ENCODE data around the gene RIMBP2. TPM values are rescaled to one million over a fixed set of nuclear protein-coding genes. Genes with fewer than 3 reads are reported as not detected.

Gene RIMBP2
- total RNA-seq, 1 donor from 2014 or later: not detected

DNA sequence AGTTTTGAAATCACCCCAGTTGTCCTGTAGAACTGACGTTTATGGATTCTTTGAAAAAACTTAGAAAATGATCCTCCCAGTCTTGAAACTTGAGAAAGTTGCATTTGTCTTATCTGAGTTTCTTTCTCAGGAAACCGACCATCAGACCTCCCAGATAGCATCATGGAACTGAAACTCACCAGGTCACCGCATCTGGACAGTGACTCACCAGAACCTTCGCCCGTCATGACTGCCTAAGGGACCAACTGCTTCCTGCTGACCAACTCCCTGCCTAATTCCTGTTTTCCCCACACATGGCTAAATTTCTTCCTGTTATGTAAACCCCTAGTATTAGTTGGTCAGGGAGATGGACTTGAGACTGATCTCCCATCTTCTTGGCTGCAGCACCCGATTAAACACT, 175.7 kb downstream of the RIMBP2 start:
- intact Hi-C loops (cut with micrococcal nuclease): no loop called here
- H3K27me3 Mint-ChIP-seq (ENCODE audit: insufficient read depth): no peaks in the 10 kb centered on the region
- H3K9me3 Mint-ChIP-seq: peaks cover 5% of the 10 kb centered on the region
- H3K27ac Mint-ChIP-seq: no peak overlapping the region
- H3K36me3 Mint-ChIP-seq (ENCODE audit: low read depth): no peaks in the 10 kb centered on the region
- no peaks in the 10 kb centered on the region for H3K4me1 Mint-ChIP-seq (ENCODE audit: low read depth)
- H3K4me3 Mint-ChIP-seq: no peak overlapping the region
- no peak for DNase-seq (ENCODE audit: low spot score)

GRCh38 chr12:130538343-130539095, 177.6 kb downstream of the RIMBP2 start:
- no peaks in the 10 kb centered on the region for H3K4me1 Mint-ChIP-seq (ENCODE audit: low read depth)
- H3K4me3 Mint-ChIP-seq: no peak overlapping the region
- H3K27ac Mint-ChIP-seq: no peak overlapping the region
- no peak for DNase-seq (ENCODE audit: low spot score)
- H3K27me3 Mint-ChIP-seq (ENCODE audit: insufficient read depth): no peaks in the 10 kb centered on the region
- H3K9me3 Mint-ChIP-seq: peaks cover 5% of the 10 kb centered on the region
- intact Hi-C loops (cut with micrococcal nuclease): no loop called here
- no peaks in the 10 kb centered on the region for H3K36me3 Mint-ChIP-seq (ENCODE audit: low read depth)

- no peaks in the 10 kb centered on the region for H3K27me3 Mint-ChIP-seq (ENCODE audit: insufficient read depth)
- intact Hi-C loops (cut with micrococcal nuclease): no loop called here
- H3K4me1 Mint-ChIP-seq (ENCODE audit: low read depth): no peaks in the 10 kb centered on the region
- H3K9me3 Mint-ChIP-seq: peaks cover 5% of the 10 kb centered on the region
- no peak overlapping the region for H3K27ac Mint-ChIP-seq
- DNase-seq (ENCODE audit: low spot score): no peak
- no peaks in the 10 kb centered on the region for H3K36me3 Mint-ChIP-seq (ENCODE audit: low read depth)
- no peak overlapping the region for H3K4me3 Mint-ChIP-seq
These were observed 178.4 kb downstream of the RIMBP2 start for GRCh38 chr12:130537655-130538054.

DNA sequence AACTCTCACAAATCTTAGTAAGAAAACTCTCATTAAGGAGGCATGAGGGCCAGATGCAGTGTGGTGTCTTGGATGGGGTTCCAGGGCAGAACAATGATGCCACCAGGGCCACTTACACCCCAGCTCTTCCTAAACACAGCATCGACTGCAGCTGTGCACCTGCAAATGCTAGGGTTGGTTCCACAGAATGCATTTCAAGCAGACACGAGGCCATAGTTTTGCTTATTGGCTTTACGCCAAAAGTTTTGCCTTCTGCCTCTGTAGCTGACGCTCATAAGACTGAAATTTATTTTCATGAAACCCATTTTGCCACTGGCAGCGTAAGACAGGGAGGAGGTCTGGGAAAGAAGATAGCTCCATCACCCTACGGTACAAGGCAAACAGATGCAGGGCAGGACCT, 179.0 kb downstream of the RIMBP2 start:
- Mint-ChIP-seq H3K4me1 (ENCODE audit: low read depth) (no peaks in the 10 kb centered on the region), H3K9me3 (peaks cover 5% of the 10 kb centered on the region), H3K36me3 (ENCODE audit: low read depth) (no peaks in the 10 kb centered on the region), H3K27me3 (ENCODE audit: insufficient read depth) (no peaks in the 10 kb centered on the region), H3K4me3 (no peak overlapping the region), H3K27ac (no peak overlapping the region)
- intact Hi-C loops (cut with micrococcal nuclease): no loop called here
- no peak for DNase-seq (ENCODE audit: low spot score)

- H3K27me3 Mint-ChIP-seq (ENCODE audit: insufficient read depth): no peaks in the 10 kb centered on the region
- no peaks in the 10 kb centered on the region for H3K4me1 Mint-ChIP-seq (ENCODE audit: low read depth)
- intact Hi-C loops (cut with micrococcal nuclease): no loop called here
- no peak overlapping the region for H3K27ac Mint-ChIP-seq
- H3K9me3 Mint-ChIP-seq: no peaks in the 10 kb centered on the region
- no peak overlapping the region for H3K4me3 Mint-ChIP-seq
- H3K36me3 Mint-ChIP-seq (ENCODE audit: low read depth): no peaks in the 10 kb centered on the region
- DNase-seq (ENCODE audit: low spot score): no peak
These were observed 185.7 kb downstream of the RIMBP2 start for GRCh38 chr12:130530429-130530828.

DNA sequence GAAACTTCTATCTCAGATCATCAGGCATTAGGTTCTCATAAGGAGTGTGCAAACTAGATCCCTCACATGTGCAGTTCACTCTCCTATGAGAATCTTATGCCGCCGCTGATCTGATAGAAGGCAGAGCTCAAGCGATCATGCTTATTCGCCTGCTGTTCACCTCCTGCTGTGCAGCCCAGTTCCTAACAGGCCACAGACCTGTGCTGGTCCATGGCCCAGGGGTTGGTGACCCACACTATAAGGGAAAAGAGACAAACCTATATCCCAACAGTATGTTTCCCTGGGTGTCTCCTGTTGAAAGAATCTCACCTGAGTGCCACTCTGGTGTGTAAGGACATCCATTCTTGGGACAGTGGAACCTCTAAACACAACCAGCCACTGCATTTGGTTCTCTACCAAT, 186.3 kb downstream of the RIMBP2 start:
- Mint-ChIP-seq H3K4me3 (no peak overlapping the region), H3K4me1 (ENCODE audit: low read depth) (no peaks in the 10 kb centered on the region), H3K9me3 (no peaks in the 10 kb centered on the region), H3K27ac (no peak overlapping the region), H3K36me3 (ENCODE audit: low read depth) (no peaks in the 10 kb centered on the region), H3K27me3 (ENCODE audit: insufficient read depth) (no peaks in the 10 kb centered on the region)
- intact Hi-C loops (cut with micrococcal nuclease): no loop called here
- DNase-seq (ENCODE audit: low spot score): no peak

GRCh38 chr12:130527239-130527638, 188.9 kb downstream of the RIMBP2 start:
- Mint-ChIP-seq H3K27me3 (ENCODE audit: insufficient read depth) (no peaks in the 10 kb centered on the region), H3K36me3 (ENCODE audit: low read depth) (no peaks in the 10 kb centered on the region)
- intact Hi-C loops (cut with micrococcal nuclease): no loop called here

GRCh38 chr12:130526813-130527212, 189.3 kb downstream of the RIMBP2 start:
- H3K4me3 Mint-ChIP-seq: no peak overlapping the region
- no peaks in the 10 kb centered on the region for H3K4me1 Mint-ChIP-seq (ENCODE audit: low read depth)
- DNase-seq (ENCODE audit: low spot score): no peak
- intact Hi-C loops (cut with micrococcal nuclease): no loop called here
- H3K27ac Mint-ChIP-seq: no peak overlapping the region
- no peaks in the 10 kb centered on the region for H3K36me3 Mint-ChIP-seq (ENCODE audit: low read depth)
- no peaks in the 10 kb centered on the region for H3K27me3 Mint-ChIP-seq (ENCODE audit: insufficient read depth)
- no peaks in the 10 kb centered on the region for H3K9me3 Mint-ChIP-seq

More at GRCh38 chr12:130527239-130527638, 188.9 kb downstream of the RIMBP2 start:
- H3K27ac Mint-ChIP-seq: no peak overlapping the region
- no peak overlapping the region for H3K4me3 Mint-ChIP-seq
- no peak for DNase-seq (ENCODE audit: low spot score)
- H3K4me1 Mint-ChIP-seq (ENCODE audit: low read depth): no peaks in the 10 kb centered on the region
- no peaks in the 10 kb centered on the region for H3K9me3 Mint-ChIP-seq

GRCh38 chr12:130525384-130526172, 190.5 kb downstream of the RIMBP2 start:
- intact Hi-C loops (cut with micrococcal nuclease): no loop called here
- H3K27me3 Mint-ChIP-seq (ENCODE audit: insufficient read depth): no peaks in the 10 kb centered on the region
- DNase-seq (ENCODE audit: low spot score): no peak
- no peak overlapping the region for H3K4me3 Mint-ChIP-seq
- no peak overlapping the region for H3K27ac Mint-ChIP-seq
- no peaks in the 10 kb centered on the region for H3K9me3 Mint-ChIP-seq
- H3K4me1 Mint-ChIP-seq (ENCODE audit: low read depth): no peaks in the 10 kb centered on the region
- H3K36me3 Mint-ChIP-seq (ENCODE audit: low read depth): no peaks in the 10 kb centered on the region

GRCh38 chr12:130524759-130525158, 191.3 kb downstream of the RIMBP2 start:
- Mint-ChIP-seq H3K27ac (no peak overlapping the region), H3K9me3 (no peaks in the 10 kb centered on the region), H3K36me3 (ENCODE audit: low read depth) (no peaks in the 10 kb centered on the region), H3K4me3 (no peak overlapping the region), H3K27me3 (ENCODE audit: insufficient read depth) (no peaks in the 10 kb centered on the region), H3K4me1 (ENCODE audit: low read depth) (no peaks in the 10 kb centered on the region)
- no peak for DNase-seq (ENCODE audit: low spot score)
- intact Hi-C loops (cut with micrococcal nuclease): no loop called here

DNA sequence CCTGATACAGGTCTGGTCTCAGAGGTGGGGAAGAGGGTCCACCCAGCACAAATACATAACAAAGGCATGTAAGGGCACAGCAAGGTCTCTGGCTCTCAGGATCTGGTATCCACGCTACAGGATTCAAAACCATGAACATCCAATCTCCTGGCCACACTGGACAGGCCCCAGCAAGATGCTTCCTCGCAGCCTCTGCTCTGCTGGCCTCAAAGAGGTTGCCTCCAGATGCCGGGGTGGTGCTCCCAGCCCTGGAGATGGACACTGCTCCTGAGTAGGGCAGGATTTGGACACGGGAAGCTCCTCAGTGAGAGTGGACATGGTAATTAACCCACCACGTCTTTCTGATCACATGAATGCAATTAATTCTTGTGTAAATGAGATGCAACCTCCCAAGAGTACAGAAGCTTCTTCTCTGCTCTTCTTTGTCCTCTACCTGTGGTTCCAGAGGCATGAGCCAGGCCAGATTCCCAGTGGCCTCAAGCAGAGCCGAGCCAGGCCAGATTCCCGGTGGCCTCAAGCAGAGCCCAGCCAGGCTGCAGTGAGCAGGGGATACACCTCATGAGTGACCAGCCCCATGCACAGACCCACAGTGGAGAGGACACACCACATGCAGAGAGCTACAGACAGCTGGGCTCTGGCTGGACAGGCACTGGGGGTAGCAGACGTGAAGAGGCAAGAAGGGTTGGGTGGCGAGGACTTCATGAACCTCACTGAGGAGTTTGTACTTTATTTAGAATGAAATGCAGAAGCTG, 192.1 kb downstream of the RIMBP2 start:
- Mint-ChIP-seq H3K27me3 (ENCODE audit: insufficient read depth) (peaks cover 2% of the 10 kb centered on the region), H3K9me3 (no peaks in the 10 kb centered on the region), H3K4me1 (ENCODE audit: low read depth) (no peaks in the 10 kb centered on the region), H3K27ac (no peak overlapping the region), H3K4me3 (no peak overlapping the region), H3K36me3 (ENCODE audit: low read depth) (no peaks in the 10 kb centered on the region)
- intact Hi-C loops (cut with micrococcal nuclease): no loop called here
- DNase-seq (ENCODE audit: low spot score): no peak

DNA sequence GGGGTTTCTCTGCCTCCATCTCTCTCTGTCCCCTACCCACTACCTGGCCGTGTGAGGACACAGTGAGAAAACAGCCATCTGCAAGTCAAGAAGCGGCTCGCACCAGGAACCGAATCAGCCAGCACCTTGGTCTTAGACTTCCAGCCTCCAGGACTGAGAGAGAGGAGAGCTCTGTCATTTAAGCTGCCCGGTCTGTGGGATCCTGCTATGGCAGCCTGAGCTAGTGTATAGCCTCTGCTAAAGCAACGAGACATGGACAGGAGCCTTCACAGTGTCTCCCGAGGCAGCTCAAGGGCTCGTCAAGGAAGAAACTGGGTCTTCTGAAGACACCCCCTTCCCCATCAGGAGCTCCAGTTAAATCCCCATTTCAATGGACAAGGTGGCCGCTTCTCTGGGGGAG, 192.9 kb downstream of the RIMBP2 start:
- intact Hi-C loops (cut with micrococcal nuclease): no loop called here
- Mint-ChIP-seq H3K4me1 (ENCODE audit: low read depth) (no peaks in the 10 kb centered on the region), H3K27ac (no peak overlapping the region), H3K9me3 (no peaks in the 10 kb centered on the region), H3K27me3 (ENCODE audit: insufficient read depth) (peaks cover 2% of the 10 kb centered on the region), H3K36me3 (ENCODE audit: low read depth) (no peaks in the 10 kb centered on the region), H3K4me3 (no peak overlapping the region)
- DNase-seq (ENCODE audit: low spot score): no peak

All from activated T-helper 1 cell treated with anti-CD3 and anti-CD28 coated beads, Interleukin-12 subunit alpha, Interleukin-12 subunit beta, Interleukin-2, Interleukin-4 antibody, amounts not matched to agents 30 ng/mL and 10 ng/mL and 1 ng/mL, durations not matched to agents 14 hours and 24 hours and 36 hours (primary cell).